Body of pancreas (tissue), 4 donors: ENCODE measurements around the gene SEZ6L. TPM values are rescaled to one million over a fixed set of nuclear protein-coding genes. Genes with fewer than 3 reads are reported as not detected.

ENCODE experiments used
- ATAC-seq: fragments of 150-250 bp; one replicate; pipeline ENCODE4 v1.9.1; 2016
- DNase-seq, 4 donors: peaks; one replicate each; pipeline ENCODE4 v3.0.0-alpha.2; 2019
- H3K27ac ChIP-seq, 4 donors: fragments of 200-600 bp; sonication (generic); 1 replicate in 3 of 4; 2 replicates in 1 of 4; pipeline versions ENCODE4 v1.5.1 to v1.6.1; 2016 to 2019; ENCODE audit warnings: mild to moderate bottlenecking in 1 of 4, mixed read lengths in 1 of 4, moderate library complexity in 1 of 4
- H3K27me3 ChIP-seq, 2 donors: fragments of 200-600 bp; sonication (generic); one replicate each; pipeline ENCODE4 v1.6.0; 2016; ENCODE audit warnings: mild to moderate bottlenecking in 1 of 2
- H3K36me3 ChIP-seq, 2 donors: fragments of 200-600 bp; sonication (generic); replicated peaks in 1 of 2; 2 replicates each; pipeline ENCODE4 v1.5.1; 2016; ENCODE audit warnings: low read depth in 2 of 2; ENCODE audit not compliant: insufficient read depth in 1 of 2
- H3K4me1 ChIP-seq: fragments of 200-600 bp; sonication (generic); one replicate; pipeline ENCODE4 v1.6.0; 2016
- H3K4me3 ChIP-seq, 2 donors: fragments of 200-600 bp; sonication (generic); 1 replicate in 1 of 2; 2 replicates in 1 of 2; pipeline ENCODE4 v1.5.1; 2016 to 2019
- H3K9me3 ChIP-seq, 3 donors: fragments of 200-600 bp; sonication (generic); 1 replicate in 2 of 3; 2 replicates in 1 of 3; pipeline ENCODE4 v1.5.1; 2016
- CTCF ChIP-seq, 7 experiments: fragments of 450-650 bp in 4 of 7; fragments of 200-600 bp in 3 of 7; sonication (generic) in 3 of 7; IDR thresholded peaks; one replicate each; pipeline ENCODE4 v1.5.1; 2016 to 2019; ENCODE audit warnings: antibody characterized with exemption in 7 of 7
- POLR2A ChIP-seq, 3 donors: fragments of 450-650 bp; IDR thresholded peaks; one replicate each; pipeline ENCODE4 v1.6.1; 2016; ENCODE audit warnings: antibody characterized with exemption in 3 of 3, mild to moderate bottlenecking in 2 of 3
- WGBS, 2 donors: methylation state at CpG; one replicate each; pipeline ENCODE4 v1.1.5; 2017; 5-methylcytosine and 5-hydroxymethylcytosine counted together
- intact Hi-C: fragments of 100-400 bp; cut with DNase I; formaldehyde crosslinking; loops from one replicate; pipeline ENCODE4 v1.15.1; 2023
- total RNA-seq, 2 donors: library from RNA; depleted of rRNA; stranded (reverse); fragments of >200 nt; gene quantifications; one replicate each; pipeline ENCODE4 v1.1.0, GENCODE V29; 2016

SEZ6L gene
- total RNA-seq, 2 donors from 2014 or later, result 0.33 to 0.52 TPM

- no peaks in the 10 kb centered on the region for H3K27me3 ChIP-seq
- 30 to 50% methylated on average over 5 of the region's 5 CpGs for WGBS, 2 donors
- TF ChIP-seq CTCF (IDR thresholded peaks at IDR 0.05) (no peak), POLR2A (IDR thresholded peaks at IDR 0.05) (no peak)
- H3K27ac ChIP-seq, result no peak overlapping the region
- no peaks in the 10 kb centered on the region for H3K4me1 ChIP-seq
- intact Hi-C loops, result no loop called here
- no peaks in the 10 kb centered on the region for H3K36me3 ChIP-seq
- DNase-seq, result no peak
- H3K4me3 ChIP-seq, result no peak overlapping the region
- no peak for ATAC-seq
- no peaks in the 10 kb centered on the region for H3K9me3 ChIP-seq
These were observed 65.0 kb downstream of the SEZ6L start for GRCh38 chr22:26234296-26234695.

GRCh38 chr22:26235792-26236487, 66.7 kb downstream of the SEZ6L start:
- H3K27me3 ChIP-seq, result no peaks in the 10 kb centered on the region
- H3K4me3 ChIP-seq, result no peak overlapping the region
- TF ChIP-seq POLR2A (IDR thresholded peaks at IDR 0.05), result no peak
- TF ChIP-seq CTCF (IDR thresholded peaks at IDR 0.05), result no peak
- 57 to 66% methylated on average over 9 to 11 of the region's 11 CpGs for WGBS, 2 donors
- H3K4me1 ChIP-seq, result no peaks in the 10 kb centered on the region
- ATAC-seq (no peak), DNase-seq (no peak)
- H3K27ac ChIP-seq, result no peak overlapping the region
- H3K9me3 ChIP-seq, result no peaks in the 10 kb centered on the region
- no peaks in the 10 kb centered on the region for H3K36me3 ChIP-seq
- intact Hi-C loops, result no loop called here

GRCh38 chr22:26236991-26237390, 67.7 kb downstream of the SEZ6L start:
- DNase-seq (no peak), ATAC-seq (no peak)
- Histone ChIP-seq H3K4me3 (no peak overlapping the region), H3K9me3 (no peaks in the 10 kb centered on the region), H3K4me1 (no peaks in the 10 kb centered on the region), H3K27me3 (no peaks in the 10 kb centered on the region), H3K27ac (no peak overlapping the region), H3K36me3 (no peaks in the 10 kb centered on the region)
- intact Hi-C loops, result no loop called here
- 51 to 66% methylated on average over 6 of the region's 6 CpGs for WGBS, 2 donors
- TF ChIP-seq CTCF (IDR thresholded peaks at IDR 0.05) (no peak), POLR2A (IDR thresholded peaks at IDR 0.05) (no peak)

GRCh38 chr22:26238596-26238995, 69.3 kb downstream of the SEZ6L start:
- no peaks in the 10 kb centered on the region for H3K4me1 ChIP-seq
- ATAC-seq (no peak), DNase-seq (no peak)
- WGBS, 2 donors, result 71% methylated on average over 3 of the region's 3 CpGs
- intact Hi-C loops, result no loop called here
- no peaks in the 10 kb centered on the region for H3K27me3 ChIP-seq
- no peaks in the 10 kb centered on the region for H3K9me3 ChIP-seq
- no peaks in the 10 kb centered on the region for H3K36me3 ChIP-seq
- no peak overlapping the region for H3K4me3 ChIP-seq
- TF ChIP-seq CTCF (IDR thresholded peaks at IDR 0.05) (no peak), POLR2A (IDR thresholded peaks at IDR 0.05) (no peak)
- H3K27ac ChIP-seq, result no peak overlapping the region

GRCh38 chr22:26239581-26239980, 70.3 kb downstream of the SEZ6L start:
- Histone ChIP-seq H3K4me3 (no peak overlapping the region), H3K4me1 (no peaks in the 10 kb centered on the region), H3K27ac (no peak overlapping the region), H3K9me3 (no peaks in the 10 kb centered on the region), H3K27me3 (no peaks in the 10 kb centered on the region), H3K36me3 (no peaks in the 10 kb centered on the region)
- DNase-seq, result no peak
- intact Hi-C loops, result no loop called here
- WGBS, 2 donors, result 47 to 48% methylated on average over 4 of the region's 4 CpGs
- TF ChIP-seq CTCF (IDR thresholded peaks at IDR 0.05), result no peak
- TF ChIP-seq POLR2A (IDR thresholded peaks at IDR 0.05), result no peak
- no peak for ATAC-seq
